ENCODE results near the gene CTCF. TPM values are rescaled to one million over a fixed set of nuclear protein-coding genes. Genes with fewer than 3 reads are reported as not detected.

CTCF gene
- total and polyA plus RNA-seq, 10 of the 15 experiments (the other 5 are each of a cell fraction or from before 2014, with no cell fraction given) = 9.1 to 55.0 (median 41.8) TPM

DNA sequence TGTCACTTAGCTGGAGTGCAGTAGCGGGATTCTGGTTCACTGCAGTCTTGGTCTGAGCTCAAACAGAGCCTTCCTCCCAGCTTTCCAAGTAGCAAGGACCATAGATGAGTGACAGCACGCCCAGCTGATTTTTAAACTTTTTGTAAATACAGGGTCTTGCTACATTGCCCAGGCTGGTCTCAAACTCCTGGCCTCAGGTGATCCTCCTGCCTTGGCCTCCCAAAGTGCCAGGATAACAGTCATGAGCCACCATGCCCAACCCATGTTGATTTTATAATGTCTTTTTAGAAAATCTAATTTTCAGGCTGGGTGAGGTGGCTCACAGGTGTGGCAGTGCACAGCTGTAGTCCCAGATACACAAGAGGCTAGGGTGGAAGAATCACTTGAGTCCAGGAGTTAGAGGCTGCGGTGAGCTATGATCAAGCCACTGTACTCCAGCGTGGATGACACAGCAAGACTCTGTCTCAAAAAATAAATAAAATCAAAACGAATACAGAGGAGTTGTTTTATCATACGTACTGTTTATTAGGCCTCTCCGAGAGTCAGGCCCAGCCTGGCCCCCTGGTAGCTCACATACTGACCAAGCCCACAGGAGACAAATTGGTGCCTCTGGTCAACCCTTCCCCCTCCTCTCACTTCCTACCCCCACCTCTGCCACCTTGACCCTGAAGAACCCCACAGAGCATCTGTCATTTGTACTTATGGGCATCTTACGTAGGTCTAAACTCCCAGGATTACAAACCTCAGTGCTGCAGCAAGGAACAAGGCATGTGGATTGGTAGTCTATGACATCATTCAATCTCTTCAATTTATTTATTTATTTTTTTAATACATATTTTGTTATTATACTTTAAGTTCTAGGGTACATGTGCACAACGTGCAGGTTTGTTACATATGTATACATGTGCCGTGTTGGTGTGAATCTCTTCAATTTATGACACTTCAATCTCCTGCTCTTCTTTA is 117.9 kb downstream of the CTCF start:
- ChIA-PET CTCF (interaction anchor here (0.6 to 1.1 kb wide), 2 partner anchors 122 to 245 kb away, joined by 3 to 4 read pairs; no protein-coding TSS in a partner anchor), SMC1A (ENCODE audit: uncharacterized antibody, unreplicated experiment) (interaction anchor here (0.6 kb wide), 1 partner anchor 20 kb away, joined by 3 read pairs; no protein-coding TSS in a partner anchor), POLR2A (interaction anchor here (1.1 kb wide), 1 partner anchor 38 kb away, joined by 4 read pairs; no protein-coding TSS in a partner anchor), RAD21 (ENCODE audit: unreplicated experiment) (no interaction called here)
- in situ Hi-C loops (cut with MboI) = loop anchor here (5.0 kb wide), 1 partner anchor 247 kb away; no protein-coding TSS in a partner anchor
- Histone ChIP-seq H3K9me3 (replicated peaks; ENCODE audit: control insufficient read depth, insufficient read depth, low read length) (no peaks in the 10 kb centered on the region), H3K79me2 (ENCODE audit: control insufficient read depth, insufficient read depth, low read length) (no peaks in the 10 kb centered on the region), H3K4me2 (ENCODE audit: control insufficient read depth, insufficient read depth) (no peak overlapping the region), H3K9ac (ENCODE audit: control insufficient read depth, insufficient read depth, low read length) (no peak overlapping the region), H3K36me3 (ENCODE audit: control insufficient read depth in 2 of 2, insufficient read depth in 2 of 2, low read length in 1 of 2) (peaks cover 0 to 7% of the 10 kb centered on the region in 2 experiments; a peak in 3 of 4 replicates), H3K4me3 (no peak overlapping the region), H3K27ac (ENCODE audit: control insufficient read depth, insufficient read depth) (no peak overlapping the region), H3K4me1 (ENCODE audit: control insufficient read depth, insufficient read depth, low read length) (no peaks in the 10 kb centered on the region), H2AFZ (ENCODE audit: control insufficient read depth, low read depth, low read length) (no peak overlapping the region), H4K20me1 (ENCODE audit: control insufficient read depth, insufficient read depth) (no peaks in the 10 kb centered on the region), H3K27me3 (replicated peaks in 1 of 2; ENCODE audit: control insufficient read depth in 2 of 2, insufficient read depth in 2 of 2, low read length in 1 of 2) (no peaks in the 10 kb centered on the region)
- ATAC-seq (no peak), FAIRE-seq (no peak), DNase-seq (ENCODE audit: low read depth, low spot score) (no peak)
- no TSS peak for BruUV-seq (replicated peaks)
- WGBS (ENCODE audit: insufficient coverage, insufficient replicate concordance, low lambda C conversion rate, missing lambda C conversion rate) = 89% methylated on average over 10 of the region's 10 CpGs
- intact Hi-C loops (cut with micrococcal nuclease; ENCODE audit: unreplicated experiment) = no loop called here
- TF ChIP-seq, protein P1, sequence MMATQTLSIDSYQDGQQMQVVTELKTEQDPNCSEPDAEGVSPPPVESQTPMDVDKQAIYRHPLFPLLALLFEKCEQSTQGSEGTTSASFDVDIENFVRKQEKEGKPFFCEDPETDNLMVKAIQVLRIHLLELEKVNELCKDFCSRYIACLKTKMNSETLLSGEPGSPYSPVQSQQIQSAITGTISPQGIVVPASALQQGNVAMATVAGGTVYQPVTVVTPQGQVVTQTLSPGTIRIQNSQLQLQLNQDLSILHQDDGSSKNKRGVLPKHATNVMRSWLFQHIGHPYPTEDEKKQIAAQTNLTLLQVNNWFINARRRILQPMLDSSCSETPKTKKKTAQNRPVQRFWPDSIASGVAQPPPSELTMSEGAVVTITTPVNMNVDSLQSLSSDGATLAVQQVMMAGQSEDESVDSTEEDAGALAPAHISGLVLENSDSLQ (IDR thresholded peaks at IDR 0.05) = no peak
- TF ChIP-seq EZH2 (IDR thresholded peaks at IDR 0.05; ENCODE audit: borderline replicate concordance, control insufficient read depth, low read depth, low read length) (no peak), KLF5 (IDR thresholded peaks at IDR 0.05; ENCODE audit: partially characterized antibody) (no peak), HDAC2 (IDR thresholded peaks at IDR 0.05) (no peak), ZZZ3 (IDR thresholded peaks at IDR 0.05; ENCODE audit: control insufficient read depth, insufficient read length, low read depth) (no peak), RAD21 (IDR thresholded peaks at IDR 0.05; ENCODE audit: insufficient read depth, low read depth, low read length) (no peak), ETV6 (conservative IDR thresholded peaks at IDR 0.05 in 1 of 2, IDR thresholded peaks at IDR 0.05 in 1 of 2; ENCODE audit: borderline replicate concordance in 1 of 2, low read depth in 1 of 2) (no peak), NFIC (IDR thresholded peaks at IDR 0.05; ENCODE audit: low read depth, low read length) (no peak), ASH2L (IDR thresholded peaks at IDR 0.05; ENCODE audit: borderline replicate concordance, low read depth) (no peak), IRF4 (IDR thresholded peaks at IDR 0.05; ENCODE audit: low read depth, low read length) (no peak)
- TF ChIP-seq, protein P2, sequence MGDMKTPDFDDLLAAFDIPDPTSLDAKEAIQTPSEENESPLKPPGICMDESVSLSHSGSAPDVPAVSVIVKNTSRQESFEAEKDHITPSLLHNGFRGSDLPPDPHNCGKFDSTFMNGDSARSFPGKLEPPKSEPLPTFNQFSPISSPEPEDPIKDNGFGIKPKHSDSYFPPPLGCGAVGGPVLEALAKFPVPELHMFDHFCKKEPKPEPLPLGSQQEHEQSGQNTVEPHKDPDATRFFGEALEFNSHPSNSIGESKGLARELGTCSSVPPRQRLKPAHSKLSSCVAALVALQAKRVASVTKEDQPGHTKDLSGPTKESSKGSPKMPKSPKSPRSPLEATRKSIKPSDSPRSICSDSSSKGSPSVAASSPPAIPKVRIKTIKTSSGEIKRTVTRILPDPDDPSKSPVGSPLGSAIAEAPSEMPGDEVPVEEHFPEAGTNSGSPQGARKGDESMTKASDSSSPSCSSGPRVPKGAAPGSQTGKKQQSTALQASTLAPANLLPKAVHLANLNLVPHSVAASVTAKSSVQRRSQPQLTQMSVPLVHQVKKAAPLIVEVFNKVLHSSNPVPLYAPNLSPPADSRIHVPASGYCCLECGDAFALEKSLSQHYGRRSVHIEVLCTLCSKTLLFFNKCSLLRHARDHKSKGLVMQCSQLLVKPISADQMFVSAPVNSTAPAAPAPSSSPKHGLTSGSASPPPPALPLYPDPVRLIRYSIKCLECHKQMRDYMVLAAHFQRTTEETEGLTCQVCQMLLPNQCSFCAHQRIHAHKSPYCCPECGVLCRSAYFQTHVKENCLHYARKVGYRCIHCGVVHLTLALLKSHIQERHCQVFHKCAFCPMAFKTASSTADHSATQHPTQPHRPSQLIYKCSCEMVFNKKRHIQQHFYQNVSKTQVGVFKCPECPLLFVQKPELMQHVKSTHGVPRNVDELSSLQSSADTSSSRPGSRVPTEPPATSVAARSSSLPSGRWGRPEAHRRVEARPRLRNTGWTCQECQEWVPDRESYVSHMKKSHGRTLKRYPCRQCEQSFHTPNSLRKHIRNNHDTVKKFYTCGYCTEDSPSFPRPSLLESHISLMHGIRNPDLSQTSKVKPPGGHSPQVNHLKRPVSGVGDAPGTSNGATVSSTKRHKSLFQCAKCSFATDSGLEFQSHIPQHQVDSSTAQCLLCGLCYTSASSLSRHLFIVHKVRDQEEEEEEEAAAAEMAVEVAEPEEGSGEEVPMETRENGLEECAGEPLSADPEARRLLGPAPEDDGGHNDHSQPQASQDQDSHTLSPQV (IDR thresholded peaks at IDR 0.05) = no peak
- TF ChIP-seq, protein P3, sequence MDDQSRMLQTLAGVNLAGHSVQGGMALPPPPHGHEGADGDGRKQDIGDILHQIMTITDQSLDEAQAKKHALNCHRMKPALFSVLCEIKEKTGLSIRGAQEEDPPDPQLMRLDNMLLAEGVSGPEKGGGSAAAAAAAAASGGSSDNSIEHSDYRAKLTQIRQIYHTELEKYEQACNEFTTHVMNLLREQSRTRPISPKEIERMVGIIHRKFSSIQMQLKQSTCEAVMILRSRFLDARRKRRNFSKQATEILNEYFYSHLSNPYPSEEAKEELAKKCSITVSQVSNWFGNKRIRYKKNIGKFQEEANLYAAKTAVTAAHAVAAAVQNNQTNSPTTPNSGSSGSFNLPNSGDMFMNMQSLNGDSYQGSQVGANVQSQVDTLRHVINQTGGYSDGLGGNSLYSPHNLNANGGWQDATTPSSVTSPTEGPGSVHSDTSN (IDR thresholded peaks at IDR 0.05; ENCODE audit: insufficient replicate concordance, low read depth, low read length) = no peak
